H1 (cell line): ENCODE results near the gene CLCN5. TPM values are rescaled to one million over a fixed set of nuclear protein-coding genes. Genes with fewer than 3 reads are reported as not detected.

Experiments used
- ATF3 ChIP-seq: IDR thresholded peaks from 2 replicates; pipeline ENCODE4 v1.6.1; 2011; ENCODE audit warnings: low read depth, mild to moderate bottlenecking, low read length; ENCODE audit not compliant: insufficient read depth
- BRCA1 ChIP-seq: IDR thresholded peaks from 2 replicates; pipeline ENCODE4 v1.6.1; 2012; ENCODE audit warnings: low read depth, low read length, improper control_type of control experiment
- CHD7 ChIP-seq: fragments of 300-600 bp; sonication (generic); IDR thresholded peaks from 2 replicates; pipeline ENCODE4 v1.7.1; 2012; ENCODE audit warnings: low read length, moderate library complexity, mild to moderate bottlenecking, inconsistent platforms; ENCODE audit not compliant: insufficient replicate concordance
- CTCF ChIP-seq, 3 experiments: IDR thresholded peaks; 1 replicate in 2 of 3; 2 replicates in 1 of 3; pipeline versions ENCODE4 v1.5.1 to v1.6.1; 2011; ENCODE audit warnings: low read length in 3 of 3, mild to moderate bottlenecking in 3 of 3, inconsistent platforms in 2 of 3, low read depth in 1 of 3, moderate library complexity in 1 of 3; ENCODE audit not compliant: insufficient read depth in 1 of 3; ENCODE audit errors: control extremely low read depth in 1 of 3
- POLR2A ChIP-seq, 2 experiments: IDR thresholded peaks; 1 replicate in 1 of 2; 2 replicates in 1 of 2; pipeline ENCODE4 v1.6.1; 2011; ENCODE audit warnings: low read depth in 2 of 2, low read length in 2 of 2, mild to moderate bottlenecking in 2 of 2; ENCODE audit errors: control extremely low read depth in 1 of 2
- RFX5 ChIP-seq: IDR thresholded peaks from 2 replicates; pipeline ENCODE4 v1.6.1; 2011; ENCODE audit warnings: low read depth, low read length, improper control_type of control experiment, borderline replicate concordance
- RXRA ChIP-seq: IDR thresholded peaks from 2 replicates; pipeline ENCODE4 v1.6.1; 2011; ENCODE audit warnings: low read depth, mild to moderate bottlenecking, low read length, moderate library complexity; ENCODE audit not compliant: insufficient read depth
- SP2 ChIP-seq: IDR thresholded peaks from 2 replicates; pipeline ENCODE4 v1.6.1; 2012; ENCODE audit warnings: mild to moderate bottlenecking, low read length, inconsistent platforms
- polyA plus RNA-seq, 7 experiments: library from polyadenylated mRNA; depleted of rRNA in 3 of 7; stranded (reverse) in 5 of 7; unstranded in 2 of 7; fragments of >200 nt in 5 of 7; fragments of 200-250 nt in 2 of 7; gene quantifications; 1 replicate in 5 of 7; 2 replicates in 1 of 7; 4 replicates in 1 of 7; pipeline versions ENCODE4 v1.2.1 to v1.2.3, GENCODE V29; 2011 to 2013; ENCODE audit warnings: missing spikeins in 2 of 7, mixed read lengths in 2 of 7
- total RNA-seq: library from RNA; stranded (reverse); fragmentation: NEBNext Ultra II Directional; extraction: Animal tissue kit (Norgen Biotek cat#: 25700); gene quantifications from 2 replicates; pipeline ENCODE4 v1.2.1, GENCODE V29; 2021

CLCN5 gene
- total and polyA plus RNA-seq, 2 of the 8 experiments (the other 6 are each of a cell fraction or from before 2014, with no cell fraction given): 4.2 to 9.7 TPM

GRCh38 chrX:49976682-49977197 lies 54.3 kb downstream of the CLCN5 start (continued):
- TF ChIP-seq CHD7 (no peak), ATF3 (no peak), RFX5 (no peak), CTCF (IDR thresholded peaks at IDR 0.05; ENCODE audit: control extremely low read depth in 1 of 3, insufficient read depth in 1 of 3, low read depth in 1 of 3, low read length in 3 of 3) (no peak), POLR2A (IDR thresholded peaks at IDR 0.05; ENCODE audit: control extremely low read depth in 1 of 2, low read depth in 2 of 2, low read length in 2 of 2) (no peak), RXRA (no peak), BRCA1 (no peak), SP2 (no peak)
